Fibroblast of lung (primary cell): ENCODE data around the gene IGSF21. TPM values are rescaled to one million over a fixed set of nuclear protein-coding genes. Genes with fewer than 3 reads are reported as not detected.

Experiments used
- DNase-seq, 2 donors: peaks; one replicate each; pipeline versions ENCODE4 v3.0.0 to v3.0.0-alpha.2; 2010; ENCODE audit warnings: low read depth in 2 of 2
- H2AFZ ChIP-seq: 2 replicates; pipeline ENCODE4 v1.5.1; 2012; ENCODE audit warnings: low read length, control low read depth, inconsistent platforms
- H3K27ac ChIP-seq: 2 replicates; pipeline ENCODE4 v1.5.1; 2011; ENCODE audit warnings: low read length, control low read depth; ENCODE audit not compliant: insufficient read depth
- H3K27me3 ChIP-seq: 2 replicates; pipeline ENCODE4 v1.5.1; 2011; ENCODE audit warnings: mild to moderate bottlenecking, low read length; ENCODE audit not compliant: control insufficient read depth, insufficient read depth
- H3K36me3 ChIP-seq: 2 replicates; pipeline ENCODE4 v1.5.1; 2011; ENCODE audit warnings: low read length; ENCODE audit not compliant: control insufficient read depth, insufficient read depth
- H3K4me1 ChIP-seq: 2 replicates; pipeline ENCODE4 v1.5.1; 2011; ENCODE audit warnings: low read length; ENCODE audit not compliant: control insufficient read depth, insufficient read depth; ENCODE audit errors: extremely low read depth
- H3K4me2 ChIP-seq: 2 replicates; pipeline ENCODE4 v1.5.1; 2011; ENCODE audit warnings: low read length, control low read depth; ENCODE audit not compliant: insufficient read depth; ENCODE audit errors: extremely low read depth
- H3K4me3 ChIP-seq, 4 experiments: fragments of 200-600 bp in 1 of 4; sonication (generic) in 1 of 4; replicated peaks in 1 of 4; 2 replicates each; pipeline ENCODE4 v1.5.1; 2011 to 2016; ENCODE audit warnings: low read length in 4 of 4, low read depth in 3 of 4, mild to moderate bottlenecking in 3 of 4, control low read depth in 2 of 4, inconsistent platforms in 1 of 4, mixed read lengths in 1 of 4; ENCODE audit not compliant: insufficient read depth in 1 of 4; ENCODE audit errors: control extremely low read depth in 1 of 4
- H3K79me2 ChIP-seq: 2 replicates; pipeline ENCODE4 v1.5.1; 2012; ENCODE audit warnings: mild to moderate bottlenecking, low read length, inconsistent platforms; ENCODE audit not compliant: control insufficient read depth, insufficient read depth
- H3K9ac ChIP-seq: 2 replicates; pipeline ENCODE4 v1.5.1; 2011; ENCODE audit warnings: mild to moderate bottlenecking, low read length, control low read depth; ENCODE audit not compliant: insufficient read depth
- H3K9me3 ChIP-seq: 2 replicates; pipeline ENCODE4 v1.5.1; 2012; ENCODE audit warnings: low read depth, low read length; ENCODE audit not compliant: control insufficient read depth, insufficient read depth
- H4K20me1 ChIP-seq: 2 replicates; pipeline ENCODE4 v1.5.1; 2011; ENCODE audit warnings: low read length; ENCODE audit not compliant: control insufficient read depth, insufficient read depth; ENCODE audit errors: extremely low read depth
- EZH2 ChIP-seq: IDR thresholded peaks from 2 replicates; pipeline ENCODE4 v1.5.1; 2012; ENCODE audit warnings: low read length, control low read depth, mild to moderate bottlenecking; ENCODE audit errors: missing control alignments
- polyA plus RNA-seq, 2 donors: library from polyadenylated mRNA; depleted of rRNA in 1 of 2; stranded (reverse) in 1 of 2; unstranded in 1 of 2; fragments of >200 nt; gene quantifications; 2 replicates each; pipeline ENCODE4 v1.2.1, GENCODE V29; 2011 to 2012; ENCODE audit warnings: missing spikeins in 1 of 2
- total RNA-seq: library from RNA; depleted of rRNA; stranded (reverse); fragments of >200 nt; gene quantifications from 2 replicates; pipeline ENCODE4 v1.2.1, GENCODE V29; 2014
- TF ChIP-seq, protein P1 (sequence below), 2 donors: IDR thresholded peaks in 1 of 2; conservative IDR thresholded peaks in 1 of 2; 1 replicate in 1 of 2; 2 replicates in 1 of 2; pipeline ENCODE4 v1.5.1; 2011 to 2012; ENCODE audit warnings: low read length in 2 of 2, control low read depth in 1 of 2, inconsistent platforms in 1 of 2, low read depth in 1 of 2, mild to moderate bottlenecking in 1 of 2

The IGSF21 gene
- total and polyA plus RNA-seq, 2 donors (not counting 1 experiment from before 2014, with no cell fraction given), result not detected

DNA sequence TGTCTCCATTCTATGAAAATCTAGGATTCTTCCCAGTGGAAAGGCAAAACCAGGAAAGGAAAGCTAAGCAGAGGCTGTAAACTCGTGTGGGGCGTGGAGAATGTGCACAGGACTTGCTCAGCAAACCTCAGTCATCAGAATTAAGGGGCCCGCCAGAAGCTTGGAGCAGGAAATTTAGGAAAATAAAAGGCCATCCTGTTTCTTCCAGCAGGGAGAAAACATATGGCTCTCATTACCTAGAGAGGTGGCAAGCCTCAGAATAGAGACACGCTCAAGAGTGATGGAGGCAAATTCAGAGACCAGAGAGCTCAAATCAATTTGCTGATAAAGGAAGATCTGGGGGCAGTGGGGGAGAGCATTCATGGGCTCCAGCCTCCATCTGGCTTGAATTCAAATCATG is 221.2 kb downstream of the IGSF21 start:
- H3K9me3 ChIP-seq, result no peaks in the 10 kb centered on the region
- no peaks in the 10 kb centered on the region for H3K27me3 ChIP-seq
- TF ChIP-seq EZH2, result no peak
- TF ChIP-seq, protein P1, sequence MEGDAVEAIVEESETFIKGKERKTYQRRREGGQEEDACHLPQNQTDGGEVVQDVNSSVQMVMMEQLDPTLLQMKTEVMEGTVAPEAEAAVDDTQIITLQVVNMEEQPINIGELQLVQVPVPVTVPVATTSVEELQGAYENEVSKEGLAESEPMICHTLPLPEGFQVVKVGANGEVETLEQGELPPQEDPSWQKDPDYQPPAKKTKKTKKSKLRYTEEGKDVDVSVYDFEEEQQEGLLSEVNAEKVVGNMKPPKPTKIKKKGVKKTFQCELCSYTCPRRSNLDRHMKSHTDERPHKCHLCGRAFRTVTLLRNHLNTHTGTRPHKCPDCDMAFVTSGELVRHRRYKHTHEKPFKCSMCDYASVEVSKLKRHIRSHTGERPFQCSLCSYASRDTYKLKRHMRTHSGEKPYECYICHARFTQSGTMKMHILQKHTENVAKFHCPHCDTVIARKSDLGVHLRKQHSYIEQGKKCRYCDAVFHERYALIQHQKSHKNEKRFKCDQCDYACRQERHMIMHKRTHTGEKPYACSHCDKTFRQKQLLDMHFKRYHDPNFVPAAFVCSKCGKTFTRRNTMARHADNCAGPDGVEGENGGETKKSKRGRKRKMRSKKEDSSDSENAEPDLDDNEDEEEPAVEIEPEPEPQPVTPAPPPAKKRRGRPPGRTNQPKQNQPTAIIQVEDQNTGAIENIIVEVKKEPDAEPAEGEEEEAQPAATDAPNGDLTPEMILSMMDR (conservative IDR thresholded peaks at IDR 0.05 in 1 of 2, IDR thresholded peaks at IDR 0.05 in 1 of 2; ENCODE audit: low read depth in 1 of 2, low read length in 2 of 2), result no peak
- no peak overlapping the region for H3K27ac ChIP-seq
- H4K20me1 ChIP-seq, result no peaks in the 10 kb centered on the region
- H3K4me3 ChIP-seq, result no peak overlapping the region
- H3K9ac ChIP-seq, result no peak overlapping the region
- no peak overlapping the region for H2AFZ ChIP-seq
- no peak for DNase-seq
- H3K4me1 ChIP-seq, result no peaks in the 10 kb centered on the region
- H3K4me2 ChIP-seq, result no peak overlapping the region
- H3K36me3 ChIP-seq, result no peaks in the 10 kb centered on the region
- no peaks in the 10 kb centered on the region for H3K79me2 ChIP-seq

DNA sequence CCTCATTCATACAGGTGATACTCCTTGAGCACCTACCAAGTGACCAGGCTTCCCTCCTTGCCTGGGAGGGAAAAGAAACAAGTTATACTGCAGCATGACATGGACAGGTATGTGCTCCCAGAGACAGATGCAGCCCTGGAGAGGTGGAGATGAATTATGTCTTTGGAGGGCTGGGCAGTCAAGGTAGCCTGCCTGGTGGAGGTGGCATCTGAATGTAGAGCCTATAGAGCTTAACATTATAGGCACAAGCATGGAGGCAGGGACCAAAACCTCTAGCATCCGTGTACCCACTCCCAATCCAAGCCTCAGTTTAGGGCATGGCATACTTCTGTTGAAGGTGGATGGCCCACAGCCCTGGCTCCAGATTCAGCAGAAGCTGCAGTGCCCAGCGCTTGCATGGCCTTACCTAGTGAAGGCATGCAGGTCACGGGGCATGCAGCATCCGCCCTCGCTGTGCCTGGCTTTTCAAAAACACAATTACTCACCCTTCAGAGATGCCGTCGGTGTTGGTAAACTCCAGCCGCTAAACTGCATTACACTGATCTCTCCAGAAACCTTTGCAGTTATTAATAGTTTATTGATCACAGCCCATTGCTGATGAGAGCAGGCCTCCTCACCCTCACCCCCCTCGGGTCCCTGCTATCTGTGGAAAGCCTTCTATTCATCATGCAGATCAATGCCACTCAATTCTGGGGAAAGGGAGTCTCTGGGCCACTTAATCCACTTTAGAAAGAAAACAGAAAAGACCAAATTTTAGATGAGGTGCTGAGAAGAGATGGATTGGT is 222.1 kb downstream of the IGSF21 start:
- H3K9me3 ChIP-seq, result no peaks in the 10 kb centered on the region
- no peak overlapping the region for H2AFZ ChIP-seq
- no peaks in the 10 kb centered on the region for H3K27me3 ChIP-seq
- H3K79me2 ChIP-seq, result no peaks in the 10 kb centered on the region
- no peaks in the 10 kb centered on the region for H3K36me3 ChIP-seq
- DNase-seq, result no peak
- no peak for TF ChIP-seq EZH2
- TF ChIP-seq, protein P1 (conservative IDR thresholded peaks at IDR 0.05 in 1 of 2, IDR thresholded peaks at IDR 0.05 in 1 of 2; ENCODE audit: low read depth in 1 of 2, low read length in 2 of 2), result no peak
- H3K4me3 ChIP-seq, result no peak overlapping the region
- H3K4me2 ChIP-seq, result no peak overlapping the region
- no peak overlapping the region for H3K27ac ChIP-seq
- H3K4me1 ChIP-seq, result no peaks in the 10 kb centered on the region
- H3K9ac ChIP-seq, result no peak overlapping the region
- H4K20me1 ChIP-seq, result no peaks in the 10 kb centered on the region

DNA sequence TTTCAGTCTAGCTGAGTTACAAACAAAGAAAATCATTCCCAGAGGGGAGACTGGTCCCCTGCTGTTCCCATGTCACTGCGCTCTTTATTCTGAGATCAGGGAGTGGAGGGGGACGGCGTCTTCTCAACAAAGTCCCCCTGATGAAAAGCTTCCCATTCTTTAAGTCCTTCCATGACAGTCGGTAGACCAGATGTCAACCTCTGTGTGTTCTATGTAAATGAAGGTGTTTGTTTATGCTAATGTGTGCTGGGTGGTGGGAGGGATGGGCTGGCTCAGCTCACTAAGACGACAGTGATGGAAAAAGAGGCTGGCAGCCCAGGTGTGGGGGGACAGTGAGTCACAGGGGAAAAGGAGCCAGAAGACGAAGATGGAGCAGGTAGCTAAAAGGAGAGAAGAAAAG is 225.0 kb downstream of the IGSF21 start:
- no peak overlapping the region for H3K27ac ChIP-seq
- H3K27me3 ChIP-seq, result no peaks in the 10 kb centered on the region
- H3K4me3 ChIP-seq, result no peak overlapping the region
- H3K9ac ChIP-seq, result no peak overlapping the region
- no peak overlapping the region for H2AFZ ChIP-seq
- H4K20me1 ChIP-seq, result no peaks in the 10 kb centered on the region
- no peak overlapping the region for H3K4me2 ChIP-seq
- H3K36me3 ChIP-seq, result no peaks in the 10 kb centered on the region
- no peak for TF ChIP-seq EZH2
- TF ChIP-seq, protein P1 (conservative IDR thresholded peaks at IDR 0.05 in 1 of 2, IDR thresholded peaks at IDR 0.05 in 1 of 2; ENCODE audit: low read depth in 1 of 2, low read length in 2 of 2), result no peak
- H3K9me3 ChIP-seq, result no peaks in the 10 kb centered on the region
- no peaks in the 10 kb centered on the region for H3K4me1 ChIP-seq
- DNase-seq, result no peak
- no peaks in the 10 kb centered on the region for H3K79me2 ChIP-seq
